ENCODE results near the gene CAMTA1.

CAMTA1 gene

GRCh38 chr1:7553042-7553690 lies 767.9 kb downstream of the CAMTA1 start:
- Histone ChIP-seq H3K27me3 (ENCODE audit: insufficient read depth, low read length) (no peaks in the 10 kb centered on the region), H3K27ac (ENCODE audit: low read depth, low read length) (no peak overlapping the region), H3K9me3 (ENCODE audit: insufficient read depth, low read depth, low read length) (no peaks in the 10 kb centered on the region), H3K4me3 (ENCODE audit: low read length) (no peak overlapping the region), H3K4me1 (ENCODE audit: insufficient read depth, low read length) (peaks cover 17% of the 10 kb centered on the region), H3K36me3 (ENCODE audit: insufficient read depth, low read length) (no peaks in the 10 kb centered on the region), H3K9ac (ENCODE audit: low read depth, low read length) (no peak overlapping the region)
- 68% methylated on average over 3 of the region's 3 CpGs for WGBS

- Histone ChIP-seq H3K27ac (ENCODE audit: low read depth, low read length) (no peak overlapping the region), H3K4me1 (ENCODE audit: insufficient read depth, low read length) (peaks cover 17% of the 10 kb centered on the region), H3K4me3 (ENCODE audit: low read length) (no peak overlapping the region), H3K36me3 (ENCODE audit: insufficient read depth, low read length) (no peaks in the 10 kb centered on the region), H3K9me3 (ENCODE audit: insufficient read depth, low read depth, low read length) (no peaks in the 10 kb centered on the region), H3K9ac (ENCODE audit: low read depth, low read length) (no peak overlapping the region), H3K27me3 (ENCODE audit: insufficient read depth, low read length) (no peaks in the 10 kb centered on the region)
- WGBS = 70% methylated on average over 8 of the region's 8 CpGs
Observed at GRCh38 chr1:7554385-7555235, 769.4 kb downstream of the CAMTA1 start.

- Histone ChIP-seq H3K4me3 (ENCODE audit: low read length) (no peak overlapping the region), H3K9me3 (ENCODE audit: insufficient read depth, low read depth, low read length) (no peaks in the 10 kb centered on the region), H3K27me3 (ENCODE audit: insufficient read depth, low read length) (no peaks in the 10 kb centered on the region), H3K9ac (ENCODE audit: low read depth, low read length) (no peak overlapping the region), H3K27ac (ENCODE audit: low read depth, low read length) (no peak overlapping the region), H3K4me1 (ENCODE audit: insufficient read depth, low read length) (peaks cover 10% of the 10 kb centered on the region; the same call in 1 of the 2 replicates), H3K36me3 (ENCODE audit: insufficient read depth, low read length) (no peaks in the 10 kb centered on the region)
- WGBS = 67% methylated on average over 12 of the region's 12 CpGs
Observed at GRCh38 chr1:7555391-7556185, 770.3 kb downstream of the CAMTA1 start.

- H3K27ac ChIP-seq (ENCODE audit: low read depth, low read length) = no peak overlapping the region
- H3K27me3 ChIP-seq (ENCODE audit: insufficient read depth, low read length) = no peaks in the 10 kb centered on the region
- H3K9ac ChIP-seq (ENCODE audit: low read depth, low read length) = no peak overlapping the region
- no peak overlapping the region for H3K4me3 ChIP-seq (ENCODE audit: low read length)
- no peaks in the 10 kb centered on the region; the same call in 1 of the 2 replicates for H3K4me1 ChIP-seq (ENCODE audit: insufficient read depth, low read length)
- 94% methylated on average over 10 of the region's 10 CpGs for WGBS
- H3K36me3 ChIP-seq (ENCODE audit: insufficient read depth, low read length) = no peaks in the 10 kb centered on the region
- no peaks in the 10 kb centered on the region for H3K9me3 ChIP-seq (ENCODE audit: insufficient read depth, low read depth, low read length)
Observed at GRCh38 chr1:7557301-7557891, 772.1 kb downstream of the CAMTA1 start.

DNA sequence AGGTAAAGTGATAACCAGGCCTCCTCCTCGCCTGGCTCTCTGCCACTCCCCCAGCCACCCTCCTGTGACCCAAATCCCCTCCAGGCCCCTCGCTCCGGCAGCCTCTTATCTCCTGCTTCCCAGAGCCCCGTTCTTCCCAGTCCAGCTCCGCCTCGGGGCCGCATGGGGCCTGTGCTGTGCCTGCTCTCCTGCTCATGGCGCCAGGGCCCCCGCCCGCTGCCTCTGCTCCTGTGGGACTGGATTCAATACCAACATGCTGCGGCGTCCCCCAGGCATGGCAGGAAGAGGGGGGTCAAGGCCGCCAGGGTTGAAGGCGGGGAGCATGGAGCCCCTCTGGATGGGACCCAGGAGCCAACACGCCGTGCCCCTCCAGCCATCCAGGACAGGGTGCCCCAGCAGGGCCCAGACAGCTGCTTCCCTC lies 772.8 kb downstream of the CAMTA1 start:
- no peaks in the 10 kb centered on the region for H3K9me3 ChIP-seq (ENCODE audit: insufficient read depth, low read depth, low read length)
- no peak overlapping the region for H3K27ac ChIP-seq (ENCODE audit: low read depth, low read length)
- H3K27me3 ChIP-seq (ENCODE audit: insufficient read depth, low read length) = no peaks in the 10 kb centered on the region
- WGBS = 84% methylated on average over 16 of the region's 16 CpGs
- H3K4me3 ChIP-seq (ENCODE audit: low read length) = no peak overlapping the region
- H3K4me1 ChIP-seq (ENCODE audit: insufficient read depth, low read length) = no peaks in the 10 kb centered on the region; the same call in 1 of the 2 replicates
- no peak overlapping the region for H3K9ac ChIP-seq (ENCODE audit: low read depth, low read length)
- H3K36me3 ChIP-seq (ENCODE audit: insufficient read depth, low read length) = no peaks in the 10 kb centered on the region

DNA sequence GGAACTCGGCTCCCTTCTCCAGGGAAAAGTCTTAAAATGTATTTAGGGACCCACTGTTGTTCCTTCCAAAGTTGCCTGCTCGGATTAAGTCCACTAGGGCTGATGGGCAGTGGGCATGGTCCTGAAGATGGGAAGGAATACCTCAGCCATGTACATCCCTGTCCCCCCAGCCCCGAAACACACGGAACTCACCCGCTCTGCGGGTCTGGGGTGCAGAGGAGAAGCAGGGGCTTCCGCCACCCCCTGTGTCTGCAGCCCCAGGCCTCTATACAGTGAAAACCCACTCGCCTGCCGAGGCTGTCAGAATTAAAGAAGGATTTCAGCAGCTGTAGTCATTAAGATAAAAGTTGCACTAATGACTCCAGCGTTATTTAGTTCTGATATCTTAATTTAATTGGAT lies 773.2 kb downstream of the CAMTA1 start:
- no peak overlapping the region for H3K4me3 ChIP-seq (ENCODE audit: low read length)
- H3K9me3 ChIP-seq (ENCODE audit: insufficient read depth, low read depth, low read length) = no peaks in the 10 kb centered on the region
- no peaks in the 10 kb centered on the region for H3K36me3 ChIP-seq (ENCODE audit: insufficient read depth, low read length)
- H3K9ac ChIP-seq (ENCODE audit: low read depth, low read length) = no peak overlapping the region
- no peaks in the 10 kb centered on the region; the same call in 1 of the 2 replicates for H3K4me1 ChIP-seq (ENCODE audit: insufficient read depth, low read length)
- H3K27me3 ChIP-seq (ENCODE audit: insufficient read depth, low read length) = no peaks in the 10 kb centered on the region
- no peak overlapping the region for H3K27ac ChIP-seq (ENCODE audit: low read depth, low read length)
- WGBS = 94% methylated on average over 9 of the region's 10 CpGs

DNA sequence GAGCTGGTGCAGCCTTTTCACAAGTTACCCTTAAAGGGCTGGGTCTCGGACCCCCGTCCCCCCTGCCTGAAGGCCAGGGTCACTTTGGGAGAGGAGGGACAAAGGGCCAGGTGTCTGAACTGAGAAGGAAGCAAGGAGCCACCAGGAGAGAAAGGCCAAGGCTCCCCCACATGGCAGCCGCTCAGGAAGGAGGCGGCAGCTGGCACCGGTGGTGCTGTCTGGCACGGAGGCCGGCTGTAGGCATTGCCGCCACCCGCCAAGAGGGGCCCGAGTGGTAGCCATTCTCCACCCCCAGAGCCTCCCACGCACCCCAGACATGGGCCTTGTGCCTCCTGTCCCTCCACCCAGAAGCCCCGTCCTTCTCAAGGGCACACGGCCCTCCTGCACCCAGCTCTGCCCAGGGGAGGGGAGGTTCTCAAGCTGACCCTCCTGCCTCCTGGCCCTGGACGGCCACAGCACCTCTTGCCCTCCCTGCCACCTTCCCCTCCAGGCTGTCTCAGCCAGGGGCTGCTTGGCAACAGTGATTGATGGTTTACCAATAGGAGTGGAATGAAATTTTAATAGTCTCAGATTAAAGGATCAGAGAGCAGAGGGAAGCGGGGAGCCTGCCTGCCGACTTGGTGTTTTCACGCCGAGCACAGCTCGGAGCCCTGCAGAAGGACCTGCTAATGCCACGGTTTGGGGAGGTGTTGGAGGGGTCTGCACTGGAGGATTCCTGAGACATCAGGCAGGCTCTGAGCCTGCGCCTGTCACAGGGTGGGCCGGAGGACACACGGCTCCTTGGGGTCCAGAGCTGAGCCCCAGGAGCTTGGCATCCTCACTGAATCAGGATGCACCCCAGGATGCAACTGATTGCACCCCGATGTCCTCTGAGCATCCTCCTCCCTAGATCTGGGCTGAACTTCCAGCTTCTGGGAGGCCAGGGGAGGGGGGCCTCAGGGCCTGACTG lies 773.9 kb downstream of the CAMTA1 start:
- Histone ChIP-seq H3K4me3 (ENCODE audit: low read length) (no peak overlapping the region), H3K27me3 (ENCODE audit: insufficient read depth, low read length) (no peaks in the 10 kb centered on the region), H3K9me3 (ENCODE audit: insufficient read depth, low read depth, low read length) (no peaks in the 10 kb centered on the region), H3K27ac (ENCODE audit: low read depth, low read length) (no peak overlapping the region), H3K36me3 (ENCODE audit: insufficient read depth, low read length) (no peaks in the 10 kb centered on the region), H3K4me1 (ENCODE audit: insufficient read depth, low read length) (no peaks in the 10 kb centered on the region; the same call in 1 of the 2 replicates), H3K9ac (ENCODE audit: low read depth, low read length) (no peak overlapping the region)
- 94% methylated on average over 24 of the region's 24 CpGs for WGBS

- 87% methylated on average over 4 of the region's 4 CpGs for WGBS
- H3K27ac ChIP-seq (ENCODE audit: low read depth, low read length) = no peak overlapping the region
- H3K9ac ChIP-seq (ENCODE audit: low read depth, low read length) = no peak overlapping the region
Observed at GRCh38 chr1:7560128-7560527, 774.9 kb downstream of the CAMTA1 start.

GRCh38 chr1:7560601-7561181 lies 775.4 kb downstream of the CAMTA1 start:
- 94% methylated on average over 15 of the region's 15 CpGs for WGBS
- no peaks in the 10 kb centered on the region for H3K27me3 ChIP-seq (ENCODE audit: insufficient read depth, low read length)
- H3K9ac ChIP-seq (ENCODE audit: low read depth, low read length) = no peak overlapping the region
- no peak overlapping the region for H3K4me3 ChIP-seq (ENCODE audit: low read length)
- no peak overlapping the region for H3K27ac ChIP-seq (ENCODE audit: low read depth, low read length)
- H3K36me3 ChIP-seq (ENCODE audit: insufficient read depth, low read length) = no peaks in the 10 kb centered on the region
- no peaks in the 10 kb centered on the region for H3K9me3 ChIP-seq (ENCODE audit: insufficient read depth, low read depth, low read length)
- no peaks in the 10 kb centered on the region; the same call in 1 of the 2 replicates for H3K4me1 ChIP-seq (ENCODE audit: insufficient read depth, low read length)

More at GRCh38 chr1:7560128-7560527, 774.9 kb downstream of the CAMTA1 start:
- H3K27me3 ChIP-seq (ENCODE audit: insufficient read depth, low read length) = no peaks in the 10 kb centered on the region
- no peaks in the 10 kb centered on the region for H3K36me3 ChIP-seq (ENCODE audit: insufficient read depth, low read length)
- no peaks in the 10 kb centered on the region for H3K9me3 ChIP-seq (ENCODE audit: insufficient read depth, low read depth, low read length)
- H3K4me3 ChIP-seq (ENCODE audit: low read length) = no peak overlapping the region
- H3K4me1 ChIP-seq (ENCODE audit: insufficient read depth, low read length) = no peaks in the 10 kb centered on the region; the same call in 1 of the 2 replicates
